ENCODE measurements around the gene LACTBL1.
A peak's percentile ranks its signal among the peaks of the same experiment; 100 is the strongest.

DNA sequence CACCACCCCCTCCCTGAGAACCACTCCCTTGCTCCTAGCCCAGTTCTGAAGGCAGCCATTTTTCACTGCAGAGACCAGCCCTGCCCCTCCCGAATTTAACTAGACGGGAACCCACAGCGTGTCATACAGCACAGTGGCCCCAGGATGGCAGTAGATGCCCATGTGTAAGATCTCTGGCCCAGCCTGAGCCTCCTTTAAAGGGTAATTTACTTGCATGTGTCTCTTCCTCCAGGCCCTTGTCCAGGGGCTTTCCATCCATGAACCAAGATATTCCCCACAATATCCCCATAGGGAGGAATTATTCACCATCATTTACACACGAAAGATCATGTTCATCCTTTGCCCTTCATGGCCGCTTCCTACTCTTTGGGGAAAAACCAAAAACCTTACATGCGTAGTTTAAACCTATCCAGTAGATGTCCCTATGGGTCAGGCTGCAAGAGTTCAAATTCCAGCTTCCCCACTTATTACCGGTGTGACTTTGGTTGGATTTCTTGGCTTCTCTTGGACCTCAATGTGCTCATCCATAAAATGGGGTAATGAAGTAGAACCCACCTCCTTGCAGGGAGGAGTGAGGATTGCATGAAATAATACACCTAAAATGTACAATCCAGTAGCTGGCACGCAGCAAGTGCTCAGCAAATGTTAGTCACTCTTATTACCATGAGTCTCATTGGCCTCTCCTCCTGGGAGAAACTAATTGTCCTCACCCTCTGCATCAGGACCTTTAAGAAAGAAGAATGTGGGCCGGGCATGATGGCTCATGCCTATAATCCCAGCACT lies 4.0 kb upstream of the LACTBL1 start:
- TF ChIP-seq EP300 (IDR thresholded peaks at IDR 0.05; ENCODE audit: borderline replicate concordance) (no peak), TAF1 (IDR thresholded peaks at IDR 0.05; ENCODE audit: low read depth) (no peak), RAD21 (IDR thresholded peaks at IDR 0.05; ENCODE audit: low read depth) (peak; percentile 95), NFIC (IDR thresholded peaks at IDR 0.05) (no peak), EGR1 (IDR thresholded peaks at IDR 0.05) (no peak), TCF12 (IDR thresholded peaks at IDR 0.05; ENCODE audit: low read depth) (no peak), CEBPB (IDR thresholded peaks at IDR 0.05) (no peak), FOXM1 (IDR thresholded peaks at IDR 0.05; ENCODE audit: borderline replicate concordance, low read depth) (no peak)
- TF ChIP-seq, protein P1, sequence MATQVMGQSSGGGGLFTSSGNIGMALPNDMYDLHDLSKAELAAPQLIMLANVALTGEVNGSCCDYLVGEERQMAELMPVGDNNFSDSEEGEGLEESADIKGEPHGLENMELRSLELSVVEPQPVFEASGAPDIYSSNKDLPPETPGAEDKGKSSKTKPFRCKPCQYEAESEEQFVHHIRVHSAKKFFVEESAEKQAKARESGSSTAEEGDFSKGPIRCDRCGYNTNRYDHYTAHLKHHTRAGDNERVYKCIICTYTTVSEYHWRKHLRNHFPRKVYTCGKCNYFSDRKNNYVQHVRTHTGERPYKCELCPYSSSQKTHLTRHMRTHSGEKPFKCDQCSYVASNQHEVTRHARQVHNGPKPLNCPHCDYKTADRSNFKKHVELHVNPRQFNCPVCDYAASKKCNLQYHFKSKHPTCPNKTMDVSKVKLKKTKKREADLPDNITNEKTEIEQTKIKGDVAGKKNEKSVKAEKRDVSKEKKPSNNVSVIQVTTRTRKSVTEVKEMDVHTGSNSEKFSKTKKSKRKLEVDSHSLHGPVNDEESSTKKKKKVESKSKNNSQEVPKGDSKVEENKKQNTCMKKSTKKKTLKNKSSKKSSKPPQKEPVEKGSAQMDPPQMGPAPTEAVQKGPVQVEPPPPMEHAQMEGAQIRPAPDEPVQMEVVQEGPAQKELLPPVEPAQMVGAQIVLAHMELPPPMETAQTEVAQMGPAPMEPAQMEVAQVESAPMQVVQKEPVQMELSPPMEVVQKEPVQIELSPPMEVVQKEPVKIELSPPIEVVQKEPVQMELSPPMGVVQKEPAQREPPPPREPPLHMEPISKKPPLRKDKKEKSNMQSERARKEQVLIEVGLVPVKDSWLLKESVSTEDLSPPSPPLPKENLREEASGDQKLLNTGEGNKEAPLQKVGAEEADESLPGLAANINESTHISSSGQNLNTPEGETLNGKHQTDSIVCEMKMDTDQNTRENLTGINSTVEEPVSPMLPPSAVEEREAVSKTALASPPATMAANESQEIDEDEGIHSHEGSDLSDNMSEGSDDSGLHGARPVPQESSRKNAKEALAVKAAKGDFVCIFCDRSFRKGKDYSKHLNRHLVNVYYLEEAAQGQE (IDR thresholded peaks at IDR 0.05; ENCODE audit: low read depth), result no peak
- TF ChIP-seq, protein P2, sequence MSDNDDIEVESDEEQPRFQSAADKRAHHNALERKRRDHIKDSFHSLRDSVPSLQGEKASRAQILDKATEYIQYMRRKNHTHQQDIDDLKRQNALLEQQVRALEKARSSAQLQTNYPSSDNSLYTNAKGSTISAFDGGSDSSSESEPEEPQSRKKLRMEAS (IDR thresholded peaks at IDR 0.05), result no peak
- TF ChIP-seq, protein P3, sequence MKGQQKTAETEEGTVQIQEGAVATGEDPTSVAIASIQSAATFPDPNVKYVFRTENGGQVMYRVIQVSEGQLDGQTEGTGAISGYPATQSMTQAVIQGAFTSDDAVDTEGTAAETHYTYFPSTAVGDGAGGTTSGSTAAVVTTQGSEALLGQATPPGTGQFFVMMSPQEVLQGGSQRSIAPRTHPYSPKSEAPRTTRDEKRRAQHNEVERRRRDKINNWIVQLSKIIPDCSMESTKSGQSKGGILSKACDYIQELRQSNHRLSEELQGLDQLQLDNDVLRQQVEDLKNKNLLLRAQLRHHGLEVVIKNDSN (IDR thresholded peaks at IDR 0.05), result no peak

Data from Ishikawa (cell line).